ENCODE results near the gene RCL1. TPM values are rescaled to one million over a fixed set of nuclear protein-coding genes. Genes with fewer than 3 reads are reported as not detected.

RCL1 gene
- total RNA-seq, 1 donor from 2014 or later: 26.0 TPM

DNA sequence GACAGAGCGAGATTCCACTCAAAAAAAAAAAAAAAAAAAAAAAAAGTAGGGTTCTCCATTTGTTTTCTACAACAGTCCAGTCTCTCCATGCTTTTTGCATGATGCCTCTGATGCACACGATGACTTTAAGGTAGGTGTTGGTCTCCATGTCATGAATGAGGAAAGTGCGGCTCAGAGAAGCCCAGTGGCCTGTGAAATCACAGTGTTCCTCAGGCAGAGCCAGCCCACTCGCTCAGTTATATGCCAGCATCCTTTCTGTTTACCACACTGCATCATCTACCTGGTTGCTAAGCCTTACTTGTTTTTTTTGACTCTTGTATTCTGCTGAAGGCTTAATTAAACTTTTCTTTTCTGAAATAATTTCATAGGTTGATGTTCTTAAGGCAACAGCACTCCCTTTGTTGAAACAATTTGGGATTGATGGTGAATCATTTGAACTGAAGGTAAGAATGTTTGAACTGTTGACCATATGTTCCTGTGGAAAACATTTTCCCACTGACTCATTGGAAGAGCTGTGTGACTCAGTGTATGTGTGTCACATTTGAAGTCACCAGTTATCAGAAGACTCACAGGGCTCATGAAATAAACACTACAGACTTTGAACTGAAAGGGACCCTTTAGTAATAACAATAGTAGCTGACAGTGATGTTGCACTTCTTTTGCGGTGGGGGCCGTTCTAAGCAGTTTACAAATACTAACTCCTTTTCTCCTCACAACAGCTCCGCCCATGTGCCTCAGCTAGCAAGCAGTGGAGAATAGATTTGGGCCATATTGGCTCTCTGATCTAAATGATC is 40.2 kb downstream of the RCL1 start:
- TF ChIP-seq, protein P1, sequence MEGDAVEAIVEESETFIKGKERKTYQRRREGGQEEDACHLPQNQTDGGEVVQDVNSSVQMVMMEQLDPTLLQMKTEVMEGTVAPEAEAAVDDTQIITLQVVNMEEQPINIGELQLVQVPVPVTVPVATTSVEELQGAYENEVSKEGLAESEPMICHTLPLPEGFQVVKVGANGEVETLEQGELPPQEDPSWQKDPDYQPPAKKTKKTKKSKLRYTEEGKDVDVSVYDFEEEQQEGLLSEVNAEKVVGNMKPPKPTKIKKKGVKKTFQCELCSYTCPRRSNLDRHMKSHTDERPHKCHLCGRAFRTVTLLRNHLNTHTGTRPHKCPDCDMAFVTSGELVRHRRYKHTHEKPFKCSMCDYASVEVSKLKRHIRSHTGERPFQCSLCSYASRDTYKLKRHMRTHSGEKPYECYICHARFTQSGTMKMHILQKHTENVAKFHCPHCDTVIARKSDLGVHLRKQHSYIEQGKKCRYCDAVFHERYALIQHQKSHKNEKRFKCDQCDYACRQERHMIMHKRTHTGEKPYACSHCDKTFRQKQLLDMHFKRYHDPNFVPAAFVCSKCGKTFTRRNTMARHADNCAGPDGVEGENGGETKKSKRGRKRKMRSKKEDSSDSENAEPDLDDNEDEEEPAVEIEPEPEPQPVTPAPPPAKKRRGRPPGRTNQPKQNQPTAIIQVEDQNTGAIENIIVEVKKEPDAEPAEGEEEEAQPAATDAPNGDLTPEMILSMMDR (IDR thresholded peaks at IDR 0.05): no peak
- ChIA-PET CTCF (no interaction called here), POLR2A (no interaction called here)
- Mint-ChIP-seq H3K27ac (no peak overlapping the region), H3K4me1 (no peaks in the 10 kb centered on the region), H3K27me3 (no peaks in the 10 kb centered on the region), H3K4me3 (no peak overlapping the region), H3K9me3 (no peaks in the 10 kb centered on the region), H3K36me3 (ENCODE audit: low read depth) (peaks cover 66% of the 10 kb centered on the region)
- intact Hi-C loops (cut with micrococcal nuclease): no loop called here
- no peak for DNase-seq
- no peak for ATAC-seq (ENCODE audit: low read depth)

DNA sequence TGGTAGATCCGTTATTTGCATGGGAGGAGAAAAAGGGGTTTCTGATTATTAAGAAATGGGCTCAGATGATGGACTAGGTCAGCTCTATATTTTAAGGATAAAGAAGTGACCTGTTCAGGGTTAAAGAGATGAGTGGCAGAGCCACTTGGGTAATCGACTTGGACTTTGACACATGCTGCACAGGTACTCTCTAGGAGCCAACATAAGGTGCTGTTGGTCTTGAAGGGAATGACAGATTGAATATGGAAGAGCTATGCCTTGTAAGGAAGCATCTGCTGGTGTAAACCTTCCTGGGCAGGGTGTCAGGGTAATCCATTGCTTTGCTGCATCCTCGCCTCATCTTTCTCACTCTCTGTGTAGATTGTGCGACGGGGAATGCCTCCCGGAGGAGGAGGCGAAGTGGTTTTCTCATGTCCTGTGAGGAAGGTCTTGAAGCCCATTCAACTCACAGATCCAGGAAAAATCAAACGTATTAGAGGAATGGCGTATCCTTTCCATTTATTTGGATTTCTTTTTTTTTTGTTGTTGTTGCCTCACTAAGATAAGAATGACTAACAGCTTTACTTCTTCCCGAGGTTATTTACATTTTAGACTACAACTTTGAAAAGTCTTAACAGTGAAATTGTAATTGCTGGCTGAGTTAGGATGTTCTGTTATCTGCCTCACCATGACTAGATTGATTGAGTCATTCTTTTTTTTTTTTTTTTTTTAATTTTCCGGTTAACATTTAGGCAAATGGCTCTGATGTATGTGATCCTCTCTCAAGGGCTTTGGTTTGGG is 41.2 kb downstream of the RCL1 start:
- peaks cover 75% of the 10 kb centered on the region for H3K36me3 Mint-ChIP-seq (ENCODE audit: low read depth)
- H3K9me3 Mint-ChIP-seq: no peaks in the 10 kb centered on the region
- H3K4me3 Mint-ChIP-seq: no peak overlapping the region
- TF ChIP-seq, protein P1 (IDR thresholded peaks at IDR 0.05): no peak
- ChIA-PET POLR2A (no interaction called here), CTCF (no interaction called here)
- intact Hi-C loops (cut with micrococcal nuclease): no loop called here
- H3K27ac Mint-ChIP-seq: no peak overlapping the region
- no peaks in the 10 kb centered on the region for H3K27me3 Mint-ChIP-seq
- no peak for ATAC-seq (ENCODE audit: low read depth)
- no peaks in the 10 kb centered on the region for H3K4me1 Mint-ChIP-seq
- no peak for DNase-seq

DNA sequence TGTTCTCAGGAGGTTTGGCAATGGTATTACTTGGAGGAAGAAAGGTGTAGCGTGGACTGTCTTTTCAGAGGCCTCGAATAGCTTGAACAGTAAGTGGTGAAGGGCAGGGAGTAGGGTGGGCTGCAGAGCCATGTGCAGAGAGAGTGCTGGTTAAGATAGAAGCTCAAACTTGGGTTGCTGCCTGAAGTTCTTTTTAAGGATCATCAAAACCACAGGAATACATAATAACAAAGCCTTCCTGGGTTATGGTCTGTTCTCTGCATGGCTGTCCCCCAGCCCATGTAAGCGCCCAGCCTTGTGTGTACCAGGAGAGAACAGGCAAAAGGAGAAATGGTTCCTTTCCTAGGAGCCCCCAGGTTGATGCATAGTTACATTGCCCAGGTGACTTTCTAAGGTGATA is 43.9 kb downstream of the RCL1 start:
- H3K4me3 Mint-ChIP-seq: no peak overlapping the region
- H3K27ac Mint-ChIP-seq: no peak overlapping the region
- TF ChIP-seq, protein P1 (IDR thresholded peaks at IDR 0.05): no peak
- no peaks in the 10 kb centered on the region for H3K9me3 Mint-ChIP-seq
- intact Hi-C loops (cut with micrococcal nuclease): no loop called here
- POLR2A ChIA-PET: interaction anchor here (0.6 kb wide), 1 partner anchor 143 kb away, joined by 3 read pairs; no protein-coding TSS in a partner anchor
- ATAC-seq (ENCODE audit: low read depth) (no peak), DNase-seq (no peak)
- no peaks in the 10 kb centered on the region for H3K27me3 Mint-ChIP-seq
- H3K36me3 Mint-ChIP-seq (ENCODE audit: low read depth): peaks cover 83% of the 10 kb centered on the region
- CTCF ChIA-PET: no interaction called here
- peaks cover 8% of the 10 kb centered on the region for H3K4me1 Mint-ChIP-seq

DNA sequence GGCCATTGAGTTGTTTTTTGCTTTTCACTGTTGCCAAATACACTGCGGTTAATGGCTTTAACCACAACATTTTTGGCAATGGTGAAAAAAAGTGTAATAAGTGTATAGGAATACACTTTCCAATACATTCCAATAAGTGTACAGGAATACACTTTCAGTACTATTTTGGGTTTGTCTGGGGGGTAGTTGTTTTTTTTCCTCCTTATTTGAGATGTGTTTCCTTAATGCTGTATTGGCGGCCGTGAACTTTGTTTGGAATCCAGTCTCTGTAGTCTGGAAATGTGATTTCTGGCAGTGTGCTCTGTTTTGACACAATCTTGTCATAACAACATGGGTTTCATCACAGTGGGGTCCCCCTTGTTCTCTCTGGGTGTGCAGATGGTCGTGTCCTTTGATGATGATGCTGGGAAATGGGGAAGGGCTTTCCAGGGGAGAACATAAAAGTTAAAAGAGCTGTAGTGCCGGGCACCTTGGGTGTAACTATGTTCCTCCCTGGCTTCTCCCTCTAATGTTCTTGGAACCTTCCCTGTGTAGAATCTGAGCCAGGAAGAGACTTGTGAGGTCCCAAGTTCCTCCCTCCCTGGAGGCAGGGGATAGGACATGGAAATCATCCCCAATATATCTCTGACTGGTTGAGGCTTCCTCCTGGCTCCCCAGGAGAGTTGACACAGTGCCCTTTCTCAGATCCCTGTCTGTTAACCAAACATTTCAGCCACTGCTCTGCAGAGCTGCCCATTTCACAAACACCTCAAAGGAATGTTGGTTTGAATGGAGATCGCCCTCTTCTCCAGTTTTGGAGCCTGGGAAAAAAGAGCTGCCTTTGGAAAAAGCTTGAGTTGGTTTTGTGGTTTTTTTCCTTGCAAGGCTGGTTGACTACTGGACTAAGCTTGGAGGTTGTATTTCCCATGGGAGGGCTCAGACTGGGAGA is 44.8 kb downstream of the RCL1 start:
- intact Hi-C loops (cut with micrococcal nuclease): no loop called here
- no peak overlapping the region for H3K4me3 Mint-ChIP-seq
- ATAC-seq (ENCODE audit: low read depth) (no peak), DNase-seq (no peak)
- H3K4me1 Mint-ChIP-seq: peaks cover 16% of the 10 kb centered on the region
- ChIA-PET POLR2A (no interaction called here), CTCF (interaction anchor here (1.2 to 1.3 kb wide), 2 partner anchors 14 to 763 kb away, joined by 3 to 4 read pairs; no protein-coding TSS in a partner anchor)
- H3K9me3 Mint-ChIP-seq: no peaks in the 10 kb centered on the region
- no peaks in the 10 kb centered on the region for H3K27me3 Mint-ChIP-seq
- TF ChIP-seq, protein P1 (IDR thresholded peaks at IDR 0.05): no peak
- H3K27ac Mint-ChIP-seq: no peak overlapping the region
- H3K36me3 Mint-ChIP-seq (ENCODE audit: low read depth): peaks cover 85% of the 10 kb centered on the region

Data from activated B cell treated with CpG ODN at 0.5 μM for 24 hours (primary cell).